ENCODE data around the gene CSK.

- TF ChIP-seq CTCF (conservative IDR thresholded peaks at IDR 0.05; ENCODE audit: low read length) (no peak), EZH2phosphoT487 (IDR thresholded peaks at IDR 0.05; ENCODE audit: borderline replicate concordance) (no peak)
These were observed 33.4 kb downstream of the CSK start for GRCh38 chr15:74815121-74815934.
